ENCODE data around the gene PLBD1.

Gene PLBD1

GRCh38 chr12:14567351-14568162 is at the start of gene PLBD1:
Gene PLBD1, minus strand, starts transcription at chr12:14567883. Its CDS starts 187 bp downstream, at chr12:14567696.
- Mint-ChIP-seq H3K9me3 (no peaks in the 10 kb centered on the region), H3K36me3 (no peaks in the 10 kb centered on the region), H3K4me1 (peaks cover 3% of the 10 kb centered on the region), H3K4me3 (no peak within 1 kb of the TSS), H3K27me3 (peaks cover 47% of the 10 kb centered on the region), H3K27ac (no peak within 1 kb of the TSS)
- CTCF ChIA-PET: no interaction called here
- peak; percentile 25 for DNase-seq

- no peak overlapping the region for H3K4me3 Mint-ChIP-seq
- CTCF ChIA-PET: no interaction called here
- no peaks in the 10 kb centered on the region for H3K36me3 Mint-ChIP-seq
- no peaks in the 10 kb centered on the region for H3K9me3 Mint-ChIP-seq
- peaks cover 14% of the 10 kb centered on the region for H3K27me3 Mint-ChIP-seq
- no peak for DNase-seq
- H3K4me1 Mint-ChIP-seq: no peaks in the 10 kb centered on the region
- no peak overlapping the region for H3K27ac Mint-ChIP-seq
Measured at GRCh38 chr12:14614704-14615121, 47.0 kb upstream of the PLBD1 start.

- H3K27me3 Mint-ChIP-seq: peaks cover 14% of the 10 kb centered on the region
- CTCF ChIA-PET: interaction anchor here (1.2 to 1.5 kb wide), 2 partner anchors 15 to 376 kb away, joined by 3 to 6 read pairs; no protein-coding TSS in a partner anchor
- no peaks in the 10 kb centered on the region for H3K4me1 Mint-ChIP-seq
- no peak for DNase-seq
- no peak overlapping the region for H3K4me3 Mint-ChIP-seq
- no peaks in the 10 kb centered on the region for H3K36me3 Mint-ChIP-seq
- no peak overlapping the region for H3K27ac Mint-ChIP-seq
- H3K9me3 Mint-ChIP-seq: no peaks in the 10 kb centered on the region
Measured at GRCh38 chr12:14613718-14614117, 46.0 kb upstream of the PLBD1 start.

GRCh38 chr12:14612898-14613445 is 45.3 kb upstream of the PLBD1 start:
- Mint-ChIP-seq H3K36me3 (no peaks in the 10 kb centered on the region), H3K9me3 (peaks cover 2% of the 10 kb centered on the region), H3K4me1 (no peaks in the 10 kb centered on the region), H3K4me3 (no peak overlapping the region), H3K27me3 (peaks cover 14% of the 10 kb centered on the region), H3K27ac (no peak overlapping the region)
- no peak for DNase-seq
- CTCF ChIA-PET: interaction anchor here (0.8 to 1.5 kb wide), 3 partner anchors 16 to 375 kb away, joined by 3 to 6 read pairs (median 3); no protein-coding TSS in a partner anchor

- no peak overlapping the region for H3K4me3 Mint-ChIP-seq
- CTCF ChIA-PET: interaction anchor here (0.8 to 1.5 kb wide), 2 partner anchors 106 to 374 kb away, joined by 3 to 6 read pairs; no protein-coding TSS in a partner anchor
- no peaks in the 10 kb centered on the region for H3K36me3 Mint-ChIP-seq
- H3K9me3 Mint-ChIP-seq: peaks cover 3% of the 10 kb centered on the region
- no peak for DNase-seq
- no peaks in the 10 kb centered on the region for H3K4me1 Mint-ChIP-seq
- no peak overlapping the region for H3K27ac Mint-ChIP-seq
- H3K27me3 Mint-ChIP-seq: peaks cover 14% of the 10 kb centered on the region
Measured at GRCh38 chr12:14612250-14612649, 44.6 kb upstream of the PLBD1 start.

GRCh38 chr12:14611640-14612203 is 44.0 kb upstream of the PLBD1 start:
- Mint-ChIP-seq H3K27me3 (peaks cover 14% of the 10 kb centered on the region), H3K27ac (no peak overlapping the region), H3K36me3 (no peaks in the 10 kb centered on the region), H3K4me3 (no peak overlapping the region), H3K9me3 (peaks cover 6% of the 10 kb centered on the region), H3K4me1 (no peaks in the 10 kb centered on the region)
- CTCF ChIA-PET: interaction anchor here (0.8 kb wide), 1 partner anchor 53 kb away, joined by 3 read pairs; no protein-coding TSS in a partner anchor
- no peak for DNase-seq

GRCh38 chr12:14607568-14607967 is 39.9 kb upstream of the PLBD1 start:
- Mint-ChIP-seq H3K4me1 (no peaks in the 10 kb centered on the region), H3K27me3 (peaks cover 4% of the 10 kb centered on the region), H3K4me3 (no peak overlapping the region), H3K27ac (no peak overlapping the region), H3K9me3 (peaks cover 15% of the 10 kb centered on the region), H3K36me3 (peaks cover 3% of the 10 kb centered on the region)
- DNase-seq: no peak
- CTCF ChIA-PET: no interaction called here

- CTCF ChIA-PET: interaction anchor here (0.7 to 1.2 kb wide), 2 partner anchors 10 to 55 kb away, joined by 5 read pairs; no protein-coding TSS in a partner anchor
- peaks cover 3% of the 10 kb centered on the region for H3K36me3 Mint-ChIP-seq
- H3K4me3 Mint-ChIP-seq: no peak overlapping the region
- H3K4me1 Mint-ChIP-seq: no peaks in the 10 kb centered on the region
- H3K27me3 Mint-ChIP-seq: peaks cover 4% of the 10 kb centered on the region
- H3K27ac Mint-ChIP-seq: no peak overlapping the region
- H3K9me3 Mint-ChIP-seq: peaks cover 15% of the 10 kb centered on the region
- no peak for DNase-seq
Measured at GRCh38 chr12:14605401-14605989, 37.8 kb upstream of the PLBD1 start.

- Mint-ChIP-seq H3K27ac (no peak overlapping the region), H3K27me3 (peaks cover 10% of the 10 kb centered on the region), H3K36me3 (peaks cover 3% of the 10 kb centered on the region), H3K4me1 (no peaks in the 10 kb centered on the region), H3K4me3 (no peak overlapping the region), H3K9me3 (peaks cover 15% of the 10 kb centered on the region)
- no peak for DNase-seq
- CTCF ChIA-PET: no interaction called here
Measured at GRCh38 chr12:14601692-14602478, 34.2 kb upstream of the PLBD1 start.

GRCh38 chr12:14597480-14597879 is 29.8 kb upstream of the PLBD1 start:
- CTCF ChIA-PET: no interaction called here
- Mint-ChIP-seq H3K4me1 (no peaks in the 10 kb centered on the region), H3K27me3 (peaks cover 10% of the 10 kb centered on the region)

GRCh38 chr12:14591719-14592118 is 24.0 kb upstream of the PLBD1 start:
- H3K36me3 Mint-ChIP-seq: no peaks in the 10 kb centered on the region
- H3K9me3 Mint-ChIP-seq: no peaks in the 10 kb centered on the region
- no peak overlapping the region for H3K27ac Mint-ChIP-seq
- CTCF ChIA-PET: interaction anchor here (0.7 kb wide), 1 partner anchor 790 kb away, joined by 3 read pairs; no protein-coding TSS in a partner anchor
- no peaks in the 10 kb centered on the region for H3K4me1 Mint-ChIP-seq
- no peak overlapping the region for H3K4me3 Mint-ChIP-seq
- no peak for DNase-seq
- no peaks in the 10 kb centered on the region for H3K27me3 Mint-ChIP-seq

More at GRCh38 chr12:14597480-14597879, 29.8 kb upstream of the PLBD1 start:
- Mint-ChIP-seq H3K27ac (no peak overlapping the region), H3K9me3 (peaks cover 4% of the 10 kb centered on the region), H3K36me3 (no peaks in the 10 kb centered on the region), H3K4me3 (no peak overlapping the region)
- DNase-seq: no peak

GRCh38 chr12:14589169-14590004 is 21.7 kb upstream of the PLBD1 start:
- Mint-ChIP-seq H3K27ac (no peak overlapping the region), H3K36me3 (no peaks in the 10 kb centered on the region), H3K4me1 (no peaks in the 10 kb centered on the region), H3K9me3 (no peaks in the 10 kb centered on the region), H3K4me3 (no peak overlapping the region), H3K27me3 (no peaks in the 10 kb centered on the region)
- no peak for DNase-seq
- CTCF ChIA-PET: no interaction called here

- no peaks in the 10 kb centered on the region for H3K4me1 Mint-ChIP-seq
- no peak overlapping the region for H3K4me3 Mint-ChIP-seq
- CTCF ChIA-PET: no interaction called here
- H3K27ac Mint-ChIP-seq: no peak overlapping the region
- no peaks in the 10 kb centered on the region for H3K9me3 Mint-ChIP-seq
- H3K27me3 Mint-ChIP-seq: no peaks in the 10 kb centered on the region
- DNase-seq: no peak
- H3K36me3 Mint-ChIP-seq: no peaks in the 10 kb centered on the region
Measured at GRCh38 chr12:14588571-14588970, 20.9 kb upstream of the PLBD1 start.

All from activated naive CD4-positive, alpha-beta T cell treated with anti-CD3 and anti-CD28 coated beads, Interleukin-2, amount 10 ng/mL, durations not matched to agents 7 days and 5 days (primary cell).